ENCODE results near the gene NTN1. TPM values are rescaled to one million over a fixed set of nuclear protein-coding genes. Genes with fewer than 3 reads are reported as not detected.

Gene NTN1
- total and polyA plus RNA-seq, 8 donors, result 2.0 to 12.9 (median 9.0) TPM

DNA sequence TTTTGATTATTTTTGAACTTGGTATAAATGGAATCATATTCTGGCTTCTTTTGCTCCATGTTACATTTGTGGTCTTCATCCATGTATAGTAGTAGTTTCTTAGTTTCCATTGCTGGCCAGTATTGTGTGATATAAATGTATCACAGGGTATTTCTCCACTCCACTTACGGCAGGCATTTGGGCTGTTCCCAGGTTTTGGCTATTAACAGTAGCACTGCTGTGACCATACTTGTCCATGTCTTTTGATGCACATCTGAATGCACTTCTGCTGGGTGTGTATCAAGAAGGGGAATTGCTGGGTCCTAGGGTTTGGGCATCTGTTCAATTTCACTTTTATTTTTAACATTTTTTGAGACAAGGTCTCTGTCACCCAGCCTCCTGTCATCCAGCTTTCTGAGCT lies 13.9 kb downstream of the NTN1 start:
- ATAC-seq, result no peak

DNA sequence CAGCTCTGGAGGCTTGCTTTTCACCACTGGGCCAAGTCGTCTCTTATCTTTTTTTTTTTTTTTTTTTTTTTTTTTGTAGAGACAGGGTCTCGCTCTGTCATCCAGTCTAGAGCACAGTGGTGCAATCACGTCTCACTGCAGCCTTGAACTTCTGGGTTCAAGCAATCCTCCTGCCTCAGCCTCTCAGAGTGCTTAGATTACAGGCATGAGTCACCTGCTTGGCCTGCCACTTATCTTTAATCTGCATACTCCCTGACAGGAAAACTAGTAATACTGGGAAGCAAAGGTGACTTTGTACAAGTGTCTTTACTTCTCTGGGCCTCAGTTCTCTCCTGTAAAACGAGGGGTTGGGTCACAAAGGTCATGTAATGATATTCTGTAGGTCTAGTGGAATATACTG lies 15.0 kb downstream of the NTN1 start:
- Histone ChIP-seq H3K27me3 (peaks cover 0 to 14% of the 10 kb centered on the region in 2 donors), H3K36me3 (no peaks in the 10 kb centered on the region), H3K4me1 (no peaks in the 10 kb centered on the region), H3K27ac (no peak overlapping the region), H3K9me3 (peaks cover 0 to 9% of the 10 kb centered on the region in 2 donors), H3K4me3 (no peak overlapping the region)
- intact Hi-C loops (cut with DNase I), result no loop called here
- ATAC-seq, result no peak
- DNase-seq, result no peak
- TF ChIP-seq, protein P1, sequence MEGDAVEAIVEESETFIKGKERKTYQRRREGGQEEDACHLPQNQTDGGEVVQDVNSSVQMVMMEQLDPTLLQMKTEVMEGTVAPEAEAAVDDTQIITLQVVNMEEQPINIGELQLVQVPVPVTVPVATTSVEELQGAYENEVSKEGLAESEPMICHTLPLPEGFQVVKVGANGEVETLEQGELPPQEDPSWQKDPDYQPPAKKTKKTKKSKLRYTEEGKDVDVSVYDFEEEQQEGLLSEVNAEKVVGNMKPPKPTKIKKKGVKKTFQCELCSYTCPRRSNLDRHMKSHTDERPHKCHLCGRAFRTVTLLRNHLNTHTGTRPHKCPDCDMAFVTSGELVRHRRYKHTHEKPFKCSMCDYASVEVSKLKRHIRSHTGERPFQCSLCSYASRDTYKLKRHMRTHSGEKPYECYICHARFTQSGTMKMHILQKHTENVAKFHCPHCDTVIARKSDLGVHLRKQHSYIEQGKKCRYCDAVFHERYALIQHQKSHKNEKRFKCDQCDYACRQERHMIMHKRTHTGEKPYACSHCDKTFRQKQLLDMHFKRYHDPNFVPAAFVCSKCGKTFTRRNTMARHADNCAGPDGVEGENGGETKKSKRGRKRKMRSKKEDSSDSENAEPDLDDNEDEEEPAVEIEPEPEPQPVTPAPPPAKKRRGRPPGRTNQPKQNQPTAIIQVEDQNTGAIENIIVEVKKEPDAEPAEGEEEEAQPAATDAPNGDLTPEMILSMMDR (IDR thresholded peaks at IDR 0.05), result no peak

More for the DNA sequence above, 13.9 kb downstream of the NTN1 start:
- no peak overlapping the region for H3K4me3 ChIP-seq
- intact Hi-C loops (cut with DNase I), result no loop called here
- peaks cover 0 to 9% of the 10 kb centered on the region in 2 donors for H3K9me3 ChIP-seq
- peaks cover 0 to 18% of the 10 kb centered on the region in 2 donors for H3K27me3 ChIP-seq
- DNase-seq, result no peak
- H3K27ac ChIP-seq, result no peak overlapping the region
- no peaks in the 10 kb centered on the region for H3K4me1 ChIP-seq
- no peaks in the 10 kb centered on the region for H3K36me3 ChIP-seq
- TF ChIP-seq, protein P1 (IDR thresholded peaks at IDR 0.05), result no peak

DNA sequence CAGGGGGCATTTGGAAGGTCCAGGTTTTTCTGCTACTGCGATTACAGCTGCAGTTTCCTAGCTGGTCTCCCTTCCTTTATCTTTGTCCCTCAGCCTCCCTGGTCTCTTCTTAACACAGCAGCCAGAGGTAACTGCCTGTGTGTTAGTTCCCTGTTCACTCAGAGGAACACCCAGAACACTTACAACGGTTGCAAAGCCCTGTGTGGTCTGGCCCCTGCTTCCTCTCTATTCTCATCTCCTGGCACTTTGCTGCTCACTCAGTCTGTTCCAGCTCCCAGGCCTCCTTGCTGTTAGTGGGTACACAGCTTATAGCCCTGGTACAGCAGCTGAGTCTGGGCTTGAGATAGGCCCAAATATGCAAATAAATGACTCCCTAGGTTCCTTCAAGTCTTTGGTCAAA lies 16.4 kb downstream of the NTN1 start:
- DNase-seq, result no peak
- no peak for ATAC-seq
- Histone ChIP-seq H3K4me1 (no peaks in the 10 kb centered on the region), H3K27ac (no peak overlapping the region), H3K9me3 (peaks cover 0 to 9% of the 10 kb centered on the region in 2 donors), H3K4me3 (no peak overlapping the region), H3K27me3 (no peaks in the 10 kb centered on the region), H3K36me3 (no peaks in the 10 kb centered on the region)
- intact Hi-C loops (cut with DNase I), result no loop called here
- TF ChIP-seq, protein P1 (IDR thresholded peaks at IDR 0.05), result no peak

DNA sequence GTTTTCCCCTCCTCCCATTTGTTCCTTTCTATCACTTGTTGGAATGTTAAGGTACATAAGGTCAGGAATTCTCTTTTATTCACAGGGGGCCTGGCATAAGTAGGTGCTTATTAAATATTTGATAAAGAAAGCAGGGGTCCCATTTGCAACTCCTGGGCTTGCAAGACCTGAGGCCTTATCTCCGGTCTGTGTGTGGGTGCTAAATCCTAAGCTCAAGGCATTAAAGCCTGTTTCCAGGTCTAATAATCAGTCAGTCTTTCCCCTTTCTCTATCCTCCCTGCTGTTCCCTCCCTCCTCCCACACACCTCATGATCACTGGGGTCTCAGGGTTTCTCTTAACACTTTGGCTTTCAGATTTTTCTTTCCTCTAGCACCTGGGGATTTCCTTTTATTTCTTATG lies 17.1 kb downstream of the NTN1 start:
- ATAC-seq, result no peak
- no peak overlapping the region for H3K27ac ChIP-seq
- H3K4me1 ChIP-seq, result no peaks in the 10 kb centered on the region
- DNase-seq, result no peak
- H3K36me3 ChIP-seq, result no peaks in the 10 kb centered on the region
- peaks cover 0 to 9% of the 10 kb centered on the region in 2 donors for H3K9me3 ChIP-seq
- intact Hi-C loops (cut with DNase I), result no loop called here
- H3K4me3 ChIP-seq, result no peak overlapping the region
- TF ChIP-seq, protein P1 (IDR thresholded peaks at IDR 0.05), result no peak
- no peaks in the 10 kb centered on the region for H3K27me3 ChIP-seq

DNA sequence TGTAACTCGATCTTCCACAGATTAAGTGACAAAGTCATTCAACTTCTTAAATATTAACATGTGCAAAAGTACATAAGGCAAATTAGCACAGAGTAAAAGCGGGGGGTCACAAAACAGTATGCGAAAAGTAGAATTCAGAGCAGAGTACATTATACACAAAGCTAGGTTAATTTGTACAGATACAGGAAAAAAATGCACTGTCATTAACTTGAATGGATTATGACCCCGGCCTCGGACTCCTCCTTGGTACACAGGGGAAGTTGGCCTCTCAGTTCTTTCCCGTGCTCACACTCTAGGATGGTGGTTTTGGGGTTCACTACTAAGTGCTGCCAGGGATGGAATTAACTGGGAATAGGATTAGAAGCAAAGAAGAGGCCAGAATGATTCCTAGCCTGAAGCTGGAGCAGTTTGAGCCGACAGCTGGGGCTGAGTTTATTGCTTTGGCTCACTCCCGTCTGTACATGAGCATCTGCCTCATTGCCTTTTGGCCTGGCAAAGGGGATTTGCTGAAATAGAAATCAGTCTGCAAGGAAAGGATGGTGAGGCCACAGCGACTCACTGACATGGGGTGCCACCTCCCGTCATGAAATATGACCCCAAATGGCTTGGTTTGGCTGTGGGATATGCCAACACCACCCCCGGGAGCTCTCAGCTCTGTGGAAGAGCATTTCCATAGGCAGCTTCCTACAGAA lies 23.6 kb downstream of the NTN1 start:
- H3K27me3 ChIP-seq, result no peaks in the 10 kb centered on the region
- DNase-seq (no peak), ATAC-seq (no peak)
- no peaks in the 10 kb centered on the region for H3K4me1 ChIP-seq
- H3K27ac ChIP-seq, result no peak overlapping the region
- TF ChIP-seq, protein P1 (IDR thresholded peaks at IDR 0.05), result no peak
- intact Hi-C loops (cut with DNase I), result no loop called here
- no peak overlapping the region for H3K4me3 ChIP-seq
- peaks cover 0 to 10% of the 10 kb centered on the region in 2 donors for H3K9me3 ChIP-seq
- H3K36me3 ChIP-seq, result no peaks in the 10 kb centered on the region
